Activated CD8-positive, alpha-beta memory T cell treated with anti-CD3 and anti-CD28 coated beads for 48 hours (primary cell): ENCODE measurements around the gene GBE1.

Experiments used
- DNase-seq, 3 experiments: peaks; one replicate each; pipeline ENCODE4 v3.0.0-alpha.2; 2020; ENCODE audit warnings: low read depth in 2 of 3, low spot score in 2 of 3

The GBE1 gene

DNA sequence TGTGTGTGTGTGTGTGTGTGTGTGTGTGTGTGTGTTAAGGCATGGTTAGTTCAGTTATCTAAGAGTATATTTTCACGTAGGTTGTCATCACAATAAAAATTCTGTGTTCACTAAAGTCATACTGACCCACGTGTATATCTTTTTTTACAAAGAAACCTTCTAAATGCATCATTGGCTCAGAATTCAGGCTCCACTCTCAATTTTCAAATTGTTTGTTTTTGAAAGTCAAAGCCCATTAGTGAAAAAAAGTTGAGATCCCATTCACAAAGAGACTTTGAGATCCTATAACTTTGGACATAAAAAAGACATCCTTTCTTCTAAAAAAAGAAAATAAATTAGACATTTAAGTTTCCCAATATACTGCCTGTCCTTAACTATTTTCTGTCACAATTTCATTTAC, 59.3 kb downstream of the GBE1 start:
- no peak for DNase-seq

DNA sequence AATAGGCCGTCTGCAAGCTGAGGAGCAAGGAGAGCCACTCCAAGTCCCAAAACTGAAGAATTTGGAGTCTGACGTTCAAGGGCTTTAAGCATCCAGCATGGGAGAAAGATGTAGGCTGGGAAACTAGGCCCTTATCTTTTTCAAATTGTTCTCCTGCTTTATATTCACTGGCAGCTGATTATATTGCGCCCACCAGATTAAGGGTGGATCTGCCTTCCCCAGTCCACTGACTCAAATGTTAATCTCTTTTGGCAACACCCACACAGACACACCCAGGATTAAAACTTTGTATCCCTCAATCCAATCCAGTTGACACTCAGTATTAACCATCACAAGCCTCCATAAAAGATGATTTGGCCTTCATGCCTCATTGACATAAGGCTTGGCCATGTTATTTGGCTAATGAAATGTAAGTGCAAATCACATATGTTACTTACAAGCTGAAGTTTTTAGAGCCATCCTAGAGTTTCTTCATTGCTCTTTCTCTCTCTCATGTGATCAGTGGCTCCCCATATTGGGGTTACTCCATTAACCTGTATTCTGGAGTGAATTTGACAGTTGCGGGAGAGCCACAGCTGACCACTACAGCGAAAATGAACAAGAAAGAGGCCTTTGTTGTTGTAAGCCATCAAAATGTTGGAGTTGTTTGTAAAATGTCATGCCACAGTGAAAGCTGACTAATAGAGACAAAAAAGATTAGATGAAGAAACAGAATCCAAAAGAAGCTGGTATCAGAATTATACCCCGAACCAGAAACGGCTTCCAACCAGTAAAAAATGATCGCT, 61.7 kb downstream of the GBE1 start:
- no peak for DNase-seq

GRCh38 chr3:81696090-81696489, 65.4 kb downstream of the GBE1 start:
- no peak for DNase-seq

GRCh38 chr3:81695302-81695701, 66.1 kb downstream of the GBE1 start:
- no peak for DNase-seq

DNA sequence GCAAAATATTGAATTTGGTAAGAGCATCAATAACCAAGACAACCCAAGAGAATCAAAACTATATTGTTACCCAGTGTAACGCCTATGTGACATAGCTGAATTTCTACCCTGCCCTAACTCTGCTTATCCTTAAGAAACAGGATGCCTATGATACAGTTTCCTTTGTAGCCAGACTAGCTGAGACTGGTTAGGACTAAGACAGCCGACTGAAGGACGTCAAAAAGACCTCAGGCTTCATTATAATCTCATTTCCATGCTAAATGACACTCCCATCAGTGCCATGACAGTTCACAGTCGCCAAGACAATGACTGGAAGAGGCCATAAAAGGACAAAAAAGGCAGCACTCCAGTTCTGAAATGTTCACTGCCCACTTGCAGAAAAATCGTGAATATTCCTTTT, 66.8 kb downstream of the GBE1 start:
- DNase-seq, result no peak

GRCh38 chr3:81692766-81693165, 68.7 kb downstream of the GBE1 start:
- DNase-seq, result no peak

- DNase-seq, result no peak
Measured at GRCh38 chr3:81689617-81690016, 71.8 kb downstream of the GBE1 start.

DNA sequence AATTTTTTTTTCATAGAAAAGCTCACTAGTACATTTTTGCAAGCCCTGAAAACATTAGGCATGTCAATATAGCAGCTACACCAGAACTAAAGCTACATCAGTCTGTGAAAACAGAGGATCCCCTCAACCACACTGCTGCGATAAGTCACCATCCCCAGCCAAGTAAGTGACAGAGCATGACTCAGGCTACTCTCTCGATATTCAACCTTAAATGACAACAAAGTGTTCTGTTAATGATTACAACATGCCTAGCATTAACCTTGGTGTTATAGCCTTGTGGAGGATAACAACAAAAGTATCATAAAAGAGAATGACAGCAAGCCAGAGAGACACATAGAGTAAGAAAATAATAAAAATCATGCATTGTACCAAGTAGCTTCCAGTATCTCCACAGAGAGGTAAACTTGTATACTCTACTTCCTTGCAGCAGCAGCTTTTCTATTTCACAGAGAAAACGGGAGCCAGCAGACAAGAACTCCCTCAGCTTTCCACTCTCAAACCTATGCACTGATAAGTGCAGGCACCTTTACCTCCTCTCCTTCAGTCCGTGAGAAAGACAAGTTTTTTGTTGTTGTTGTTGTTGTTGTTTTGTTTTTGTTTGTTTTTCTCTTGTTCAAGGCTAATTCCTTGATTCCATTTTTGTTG, 76.6 kb downstream of the GBE1 start:
- DNase-seq, result no peak

DNA sequence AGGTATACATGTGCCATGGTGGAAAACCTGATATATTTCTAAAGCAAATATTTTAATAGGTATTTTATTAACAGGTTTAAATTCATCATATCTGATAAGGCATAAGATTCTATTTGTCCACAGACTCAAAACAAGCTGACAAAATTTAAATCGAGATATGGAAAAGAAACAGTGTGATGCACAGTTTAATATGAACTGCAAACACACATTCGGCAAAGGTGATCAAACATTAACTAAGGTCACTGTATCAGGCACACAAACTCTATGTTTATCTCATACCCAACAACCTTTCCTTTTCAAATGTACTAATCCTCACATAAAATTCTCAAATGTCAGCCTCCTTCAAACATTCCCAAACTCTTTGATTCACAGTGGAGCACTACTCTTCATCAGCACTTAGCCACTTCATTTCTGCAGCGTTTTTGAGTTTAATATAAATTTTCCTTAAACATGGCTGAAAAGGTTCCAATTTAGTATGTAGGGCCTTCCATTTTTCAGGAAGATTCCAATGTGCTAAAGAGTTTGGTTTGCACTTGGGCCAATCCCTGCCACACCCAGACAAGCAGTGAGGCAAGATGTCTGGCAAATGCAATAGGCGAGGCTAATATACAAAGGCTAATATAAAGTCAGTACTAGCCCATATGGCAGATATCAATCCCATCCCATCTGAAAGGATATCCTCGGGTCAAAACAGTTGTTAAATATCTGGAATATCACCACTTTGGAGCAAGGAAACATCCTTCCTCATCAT, 84.6 kb downstream of the GBE1 start:
- DNase-seq, result no peak

- DNase-seq, result no peak
Measured at GRCh38 chr3:81674690-81675089, 86.8 kb downstream of the GBE1 start.

DNA sequence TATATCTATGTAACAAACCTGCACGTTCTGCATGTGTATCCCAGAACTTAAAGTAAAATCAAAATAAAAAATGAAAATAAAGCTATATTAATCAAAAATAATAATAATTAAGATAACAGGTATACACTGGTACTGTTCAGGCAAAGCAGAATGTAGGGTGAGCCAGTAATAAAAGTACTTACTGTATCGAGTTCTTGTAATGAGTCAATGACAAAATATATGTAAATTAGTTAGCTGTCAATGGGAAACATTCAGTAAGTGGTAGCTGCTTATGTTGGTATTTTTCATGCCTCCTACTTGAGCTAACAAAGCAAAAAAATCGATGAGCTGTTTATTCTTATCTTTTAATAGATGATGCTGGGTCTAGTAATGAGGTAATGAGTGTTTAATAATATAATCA, 93.2 kb downstream of the GBE1 start:
- no peak for DNase-seq

GRCh38 chr3:81666502-81667121, 94.8 kb downstream of the GBE1 start:
- no peak for DNase-seq

- no peak for DNase-seq
Measured at GRCh38 chr3:81663114-81663513, 98.3 kb downstream of the GBE1 start.

DNA sequence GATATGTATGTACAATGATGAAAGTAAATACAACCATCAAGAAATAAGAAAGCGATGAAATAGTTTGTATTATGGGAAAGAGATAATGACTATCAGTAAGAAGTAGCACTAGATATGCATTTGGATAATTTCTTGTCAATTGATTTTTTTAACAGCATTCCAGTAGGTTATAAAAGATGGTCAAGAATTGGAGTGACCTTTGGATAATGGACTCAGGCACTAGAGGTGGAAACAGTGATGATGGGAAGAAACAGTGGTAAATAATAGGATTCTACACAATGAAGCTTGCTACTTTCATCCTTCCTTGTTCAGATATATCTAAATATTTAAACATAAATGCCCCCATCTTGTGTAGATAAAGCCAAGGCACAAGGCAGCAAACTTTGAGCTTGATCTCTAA, 101.4 kb downstream of the GBE1 start:
- no peak for DNase-seq

DNA sequence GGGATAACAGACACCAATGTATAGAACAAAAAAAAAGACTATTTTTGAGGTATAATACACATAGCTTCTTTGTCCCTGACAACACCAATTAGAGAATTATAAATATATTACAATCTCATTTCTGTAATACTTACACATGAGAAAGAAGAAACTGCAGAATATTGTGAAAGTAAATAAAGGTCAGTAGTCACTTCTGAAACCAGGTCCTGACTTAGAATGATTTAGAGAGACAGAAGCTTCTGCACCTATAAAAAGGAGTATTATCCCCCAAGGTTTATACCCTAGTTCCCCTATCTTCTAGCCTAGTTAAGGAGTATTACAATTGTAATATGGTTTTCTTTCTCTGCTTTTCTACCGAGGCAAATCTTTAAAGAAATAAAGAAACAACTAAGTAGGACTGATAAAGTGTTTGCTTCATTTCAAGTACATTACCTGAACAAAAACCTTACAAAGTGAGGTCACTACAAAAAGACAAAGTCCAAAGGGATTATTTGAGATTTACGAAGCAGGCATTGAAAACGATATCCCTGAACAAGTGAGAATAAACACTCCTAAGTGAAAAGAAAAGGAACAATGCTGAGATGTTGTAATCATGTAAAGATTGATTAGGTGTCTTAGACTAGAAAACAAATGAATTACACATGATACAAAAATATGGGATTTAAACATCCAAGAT, 103.0 kb downstream of the GBE1 start:
- DNase-seq, result no peak

DNA sequence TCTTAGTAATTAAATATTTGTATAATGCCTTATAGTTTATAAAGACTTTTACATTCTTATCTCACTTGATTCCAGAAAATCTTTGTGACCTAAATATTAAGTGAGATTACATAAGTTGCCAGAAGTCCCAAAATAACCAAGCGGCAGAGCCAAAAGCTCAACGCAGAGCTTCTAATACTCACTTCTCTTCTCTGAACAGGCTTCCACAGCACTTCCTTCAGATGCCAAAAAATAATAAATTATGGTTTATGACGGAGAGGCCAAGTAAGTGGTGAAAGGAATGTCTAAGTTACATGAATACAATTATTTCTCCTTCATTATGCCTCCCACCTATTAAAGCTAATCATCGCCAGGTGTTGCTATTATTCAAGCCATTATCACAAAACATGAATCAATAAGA, 110.3 kb downstream of the GBE1 start:
- DNase-seq, result no peak

DNA sequence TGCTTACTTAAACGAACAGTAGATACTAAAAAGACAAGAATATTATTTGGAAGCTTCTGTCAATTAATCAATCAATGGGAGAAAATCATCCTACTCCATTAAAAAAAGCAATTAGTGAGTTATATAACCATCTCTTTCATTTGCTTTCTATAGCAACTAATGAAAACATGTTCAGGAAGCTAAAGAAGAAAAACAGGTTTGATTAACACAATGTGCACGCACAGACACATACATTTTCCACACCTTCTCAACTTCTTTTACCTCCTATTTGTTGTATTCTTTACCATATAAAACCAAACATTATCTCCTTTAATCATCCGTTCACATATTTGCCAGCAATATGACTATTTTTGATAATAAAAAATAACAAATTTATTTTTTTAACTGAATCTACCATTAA, 111.3 kb downstream of the GBE1 start:
- no peak for DNase-seq

DNA sequence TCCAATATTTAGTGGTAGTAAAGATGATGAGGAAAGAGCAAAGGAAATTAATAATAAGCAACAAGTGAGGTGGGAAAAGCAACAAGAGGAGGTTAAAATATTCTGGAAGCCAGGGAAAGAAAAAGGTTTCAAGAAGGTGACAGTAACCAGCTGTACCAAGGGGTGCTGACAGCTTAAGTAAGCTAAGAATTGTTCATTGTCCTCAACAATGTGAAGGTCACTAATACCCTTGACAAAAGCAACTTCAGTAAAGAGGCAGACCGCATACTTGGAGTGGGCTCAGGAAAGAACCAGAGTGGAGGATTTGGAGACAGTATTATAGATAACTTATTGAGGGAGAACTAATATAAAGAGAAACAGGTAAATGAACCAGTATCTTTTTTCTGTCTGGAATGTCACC, 116.2 kb downstream of the GBE1 start:
- DNase-seq, result no peak

DNA sequence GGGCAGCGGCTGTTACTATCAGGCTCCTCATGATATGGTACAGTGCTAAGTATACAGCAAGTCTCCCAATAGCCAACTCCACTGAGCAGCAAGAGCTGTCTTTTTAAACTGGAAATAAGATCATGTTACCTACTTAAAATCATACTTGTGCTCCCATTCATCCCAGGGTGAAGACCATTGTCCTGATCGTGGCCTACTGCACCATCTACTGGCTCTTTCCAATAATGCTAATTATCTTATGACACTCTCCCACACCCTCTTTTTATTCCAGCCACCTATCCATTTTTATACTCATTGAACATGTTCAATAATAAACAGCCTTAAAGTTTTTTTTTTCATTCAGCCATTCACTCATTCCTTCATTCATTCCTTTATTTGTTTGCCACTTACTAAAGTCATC, 117.7 kb downstream of the GBE1 start:
- no peak for DNase-seq

DNA sequence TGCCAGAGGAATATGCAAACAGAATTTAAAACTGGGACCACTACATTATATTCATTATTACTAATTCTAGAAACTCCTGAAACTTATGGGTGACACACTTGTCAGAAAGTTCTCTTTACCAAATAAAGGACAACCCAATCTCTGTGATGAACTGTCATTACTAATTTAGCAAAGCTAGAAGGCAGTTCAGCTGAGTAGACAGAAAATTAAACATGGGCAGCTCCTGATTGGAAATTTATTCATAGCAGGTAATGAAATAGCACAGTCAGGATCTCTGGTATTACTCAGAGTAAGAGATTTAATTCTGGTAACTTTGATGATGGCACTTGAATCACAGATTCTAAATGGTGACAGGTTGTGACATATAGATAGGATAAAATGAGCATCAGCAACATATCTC, 123.0 kb downstream of the GBE1 start:
- no peak for DNase-seq

GRCh38 chr3:81632659-81633058, 128.8 kb downstream of the GBE1 start:
- DNase-seq, result no peak
